Caki2 (cell line): ENCODE data around the gene ANO9. TPM values are rescaled to one million over a fixed set of nuclear protein-coding genes. Genes with fewer than 3 reads are reported as not detected.
"Not testable (repeated sequence)": the region's sequence is repeated elsewhere in the genome, so short reads cannot be mapped to it uniquely, and the experiment has no call there.

Experiments used
- DNase-seq: peaks from one replicate; pipeline ENCODE4 v3.0.0-alpha.2; 2015; ENCODE audit warnings: low read depth
- in situ Hi-C: cut with HindIII; loops from 2 replicates; pipeline ENCODE4 v1.10.0; 2016; ENCODE audit warnings: low sequenced_read_pairs, low pct_unique_long_range_greater_than_20kb, mixed read lengths
- total RNA-seq: library from RNA; depleted of rRNA; stranded (reverse); fragments of >200 nt; shearing (Covaris generic); gene quantifications from 2 replicates; pipeline ENCODE4 v1.2.3, GENCODE V29; 2014; ENCODE audit warnings: low replicate concordance

ANO9 gene
- total RNA-seq, 1 experiment from 2014 or later: not detected

- DNase-seq: no peak
- in situ Hi-C loops: no loop called here
Observed at GRCh38 chr11:409600-410483, 32.0 kb downstream of the ANO9 start.

DNA sequence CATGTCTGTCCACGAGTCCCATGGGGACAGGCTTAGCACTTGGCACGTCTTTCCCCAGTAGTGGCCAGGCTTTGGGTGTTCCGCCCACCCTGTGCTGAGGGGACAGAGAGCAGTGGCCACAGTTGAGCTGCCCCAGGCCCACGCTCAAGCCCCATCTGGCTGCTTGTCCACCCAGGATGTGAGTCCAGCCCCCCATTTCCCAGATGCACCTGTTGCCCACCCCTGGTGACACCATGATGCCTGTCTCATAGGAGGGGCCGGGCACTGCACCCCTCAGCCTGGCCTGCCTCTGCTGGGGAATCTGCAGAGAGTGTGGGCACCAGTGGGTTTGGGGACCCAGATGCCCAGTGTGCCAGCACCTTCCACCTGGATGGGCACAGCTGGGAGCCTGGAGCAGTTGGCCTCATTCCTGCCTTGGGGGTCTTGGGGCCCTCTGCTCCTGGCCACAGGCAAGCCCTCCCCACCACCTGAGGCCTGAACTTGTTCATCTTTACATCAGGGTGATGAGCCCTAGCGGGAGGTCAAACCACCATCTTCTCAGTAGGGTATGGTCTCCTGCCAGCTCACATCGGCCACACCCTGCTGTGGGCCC lies 32.7 kb downstream of the ANO9 start:
- no peak for DNase-seq
- in situ Hi-C loops: no loop called here

- in situ Hi-C loops: no loop called here
- no peak for DNase-seq
Observed at GRCh38 chr11:408154-409007, 33.4 kb downstream of the ANO9 start.

DNA sequence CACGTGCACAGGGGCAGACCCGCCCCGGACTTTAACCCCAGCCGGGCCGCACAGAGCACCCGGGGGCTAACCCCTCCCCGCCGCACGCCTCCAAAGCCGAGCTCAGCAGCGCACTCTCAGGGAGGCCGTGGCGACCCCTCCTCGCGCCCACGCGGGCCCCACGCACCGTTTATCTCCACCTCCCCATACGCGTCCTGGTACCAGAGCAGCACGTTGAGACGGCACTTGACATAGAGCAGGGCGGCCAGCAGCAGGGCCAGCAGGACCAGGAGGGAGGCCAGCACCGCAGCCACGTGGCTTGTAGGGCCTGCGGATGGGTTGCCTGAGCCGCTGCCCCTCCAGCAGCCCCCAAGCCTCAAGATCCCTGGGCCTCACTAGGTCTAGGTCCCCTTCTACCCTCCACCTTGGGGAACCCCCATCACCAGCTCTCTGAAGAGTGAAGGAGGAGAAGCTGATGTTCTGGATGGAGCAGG lies 34.1 kb downstream of the ANO9 start:
- in situ Hi-C loops: no loop called here
- no peak for DNase-seq

GRCh38 chr11:406796-407650 lies 34.8 kb downstream of the ANO9 start:
- peak; percentile 80 for DNase-seq
- in situ Hi-C loops: no loop called here

DNA sequence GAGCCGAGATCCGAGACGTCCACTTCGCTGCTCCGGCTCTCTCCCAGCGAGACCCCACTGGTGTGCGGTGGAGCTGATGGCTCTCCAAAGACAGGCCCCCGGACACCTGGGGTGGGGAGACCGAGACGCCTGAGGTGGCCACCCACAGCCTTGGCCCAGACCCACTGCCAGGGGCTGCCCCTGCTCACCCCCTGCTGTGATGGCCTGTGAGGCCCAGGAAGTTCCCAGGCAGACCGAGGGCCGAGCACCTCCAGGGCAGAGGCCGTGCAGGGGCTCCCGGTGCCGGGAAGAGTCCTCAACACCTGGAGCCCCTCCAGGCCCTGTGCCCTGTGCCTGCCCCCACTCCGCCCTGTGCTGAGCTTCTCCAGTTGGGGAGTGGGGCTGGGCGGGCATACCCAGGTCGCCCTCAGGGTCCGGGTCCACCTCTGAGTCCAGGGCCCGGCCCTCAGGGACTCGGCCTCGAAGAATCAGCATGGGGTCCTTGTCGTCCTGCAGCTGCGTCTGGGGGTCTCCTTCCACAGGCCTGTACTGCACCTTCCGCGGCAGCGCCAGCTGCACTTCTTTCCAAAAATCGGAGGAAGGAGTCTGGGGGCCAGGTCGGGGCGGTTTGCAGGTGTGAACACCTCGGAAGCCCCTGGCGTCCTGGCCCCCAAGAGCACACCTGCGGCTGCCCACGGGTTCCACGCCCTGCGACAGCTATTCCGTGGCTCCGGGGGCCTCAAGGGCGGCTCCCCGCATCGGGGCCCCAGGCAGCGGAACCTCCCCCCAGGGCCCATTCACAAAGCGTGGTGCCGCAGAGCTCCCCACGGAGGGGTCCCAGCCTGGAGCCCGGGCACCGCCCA lies 35.6 kb downstream of the ANO9 start:
- in situ Hi-C loops: no loop called here
- no peak for DNase-seq

DNA sequence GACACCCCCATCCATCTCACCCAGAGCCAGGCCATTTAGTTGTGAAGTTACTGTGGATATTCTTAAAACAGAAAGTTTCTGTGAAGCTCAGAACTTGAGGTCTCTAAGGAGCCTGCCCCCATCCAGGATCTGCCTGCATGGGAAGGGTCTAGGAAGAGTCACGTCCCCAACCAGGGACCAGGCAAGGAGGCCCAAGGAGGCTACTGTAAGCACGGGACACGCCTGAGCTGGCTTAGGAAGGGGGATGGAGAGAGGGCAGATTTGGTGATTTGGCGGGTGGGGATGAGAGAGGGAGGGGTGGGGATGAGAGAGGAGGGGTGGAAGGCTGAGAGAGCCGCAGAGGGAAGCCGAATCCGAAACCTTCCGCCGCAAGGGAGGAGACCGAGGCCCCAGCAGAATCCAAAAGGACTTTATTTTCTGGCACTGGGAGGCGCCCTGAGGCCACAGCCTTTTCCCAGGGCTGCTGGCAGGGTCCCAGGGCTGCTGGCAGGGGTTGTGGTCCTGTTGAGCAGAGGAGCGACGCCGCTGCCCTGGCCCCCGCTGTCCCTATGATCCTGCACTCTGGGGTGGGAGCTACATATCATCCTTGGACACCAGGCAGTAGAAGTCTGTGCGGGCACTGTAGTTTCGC lies 36.4 kb downstream of the ANO9 start:
- in situ Hi-C loops: no loop called here
- DNase-seq: no peak

DNA sequence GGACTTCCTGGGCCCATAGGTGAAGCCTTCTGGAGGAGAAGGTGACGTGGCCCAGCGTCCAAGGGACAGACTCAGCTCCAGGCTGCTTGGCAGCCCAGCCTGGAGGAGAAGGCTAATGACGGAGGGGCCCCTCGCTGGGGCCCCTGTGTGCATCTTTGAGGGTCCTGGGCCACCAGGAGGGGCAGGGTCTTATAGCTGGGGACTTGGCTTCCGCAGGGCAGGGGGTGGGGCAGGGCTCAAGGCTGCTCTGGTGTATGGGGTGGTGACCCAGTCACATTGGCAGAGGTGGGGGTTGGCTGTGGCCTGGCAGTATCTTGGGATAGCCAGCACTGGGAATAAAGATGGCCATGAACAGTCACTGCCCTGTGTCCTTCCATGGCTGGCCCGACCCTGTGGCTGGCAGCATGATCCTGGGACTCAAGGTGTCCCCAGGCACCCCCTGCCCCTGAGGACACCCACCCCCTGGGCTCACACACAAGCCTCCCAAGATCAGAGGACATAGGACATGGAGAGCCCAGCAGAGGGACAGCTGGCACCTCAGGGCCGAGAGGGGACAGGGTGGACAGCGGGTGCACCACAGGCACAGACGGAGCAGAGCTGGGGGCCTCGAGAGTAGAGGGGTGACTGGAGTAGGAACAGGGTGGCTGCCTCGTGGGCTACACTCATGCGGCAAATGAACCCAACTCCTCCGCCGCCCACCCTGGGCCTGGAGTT lies 37.1 kb downstream of the ANO9 start:
- in situ Hi-C loops: no loop called here
- no peak for DNase-seq

- DNase-seq: no peak
- in situ Hi-C loops: no loop called here
Observed at GRCh38 chr11:403761-404431, 37.9 kb downstream of the ANO9 start.

GRCh38 chr11:403021-403760 lies 38.6 kb downstream of the ANO9 start:
- in situ Hi-C loops: no loop called here
- no peak for DNase-seq

DNA sequence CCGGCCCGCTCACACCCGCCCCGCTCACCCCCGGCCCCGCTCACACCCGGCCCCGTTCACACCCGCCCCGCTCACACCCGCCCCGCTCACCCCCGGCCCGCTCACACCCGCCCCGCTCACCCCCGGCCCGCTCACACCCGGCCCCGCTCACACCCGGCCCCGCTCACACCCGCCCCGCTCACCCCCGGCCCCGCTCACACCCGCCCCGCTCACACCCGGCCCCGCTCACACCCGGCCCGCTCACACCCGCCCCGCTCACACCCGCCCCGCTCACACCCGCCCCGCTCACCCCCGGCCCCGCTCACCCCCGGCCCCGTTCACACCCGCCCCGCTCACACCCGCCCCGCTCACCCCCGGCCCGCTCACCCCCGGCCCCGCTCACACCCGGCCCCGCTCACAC lies 40.6 kb downstream of the ANO9 start:
- in situ Hi-C loops, DNase-seq: not testable (repeated sequence)

DNA sequence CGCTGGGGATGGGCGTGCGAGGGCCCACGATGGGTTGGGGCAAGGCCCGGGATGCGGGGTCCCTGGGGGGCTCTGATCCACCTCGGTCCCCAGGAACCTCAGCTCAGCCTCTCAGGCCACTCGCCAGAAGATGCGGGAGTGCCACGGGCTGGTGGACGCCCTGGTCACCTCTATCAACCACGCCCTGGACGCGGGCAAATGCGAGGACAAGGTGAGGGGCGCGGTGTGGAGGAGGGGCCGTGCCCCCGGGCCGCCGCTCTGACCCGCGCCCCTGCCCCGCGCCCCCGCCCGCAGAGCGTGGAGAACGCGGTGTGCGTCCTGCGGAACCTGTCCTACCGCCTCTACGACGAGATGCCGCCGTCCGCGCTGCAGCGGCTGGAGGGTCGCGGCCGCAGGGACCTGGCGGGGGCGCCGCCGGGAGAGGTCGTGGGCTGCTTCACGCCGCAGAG lies 41.5 kb downstream of the ANO9 start:
- in situ Hi-C loops: no loop called here
- DNase-seq: no peak

- in situ Hi-C loops: no loop called here
- DNase-seq: no peak
Observed at GRCh38 chr11:399731-400211, 42.0 kb downstream of the ANO9 start.

GRCh38 chr11:398826-399225 lies 43.0 kb downstream of the ANO9 start:
- no peak for DNase-seq
- in situ Hi-C loops: no loop called here
